Globus pallidus (tissue), 1 donor: ENCODE data around the gene CXorf65.

Experiments used
- DNase-seq: peaks from one replicate; pipeline ENCODE4 v3.0.0-alpha.2; 2015; ENCODE audit warnings: low spot score

CXorf65 gene

DNA sequence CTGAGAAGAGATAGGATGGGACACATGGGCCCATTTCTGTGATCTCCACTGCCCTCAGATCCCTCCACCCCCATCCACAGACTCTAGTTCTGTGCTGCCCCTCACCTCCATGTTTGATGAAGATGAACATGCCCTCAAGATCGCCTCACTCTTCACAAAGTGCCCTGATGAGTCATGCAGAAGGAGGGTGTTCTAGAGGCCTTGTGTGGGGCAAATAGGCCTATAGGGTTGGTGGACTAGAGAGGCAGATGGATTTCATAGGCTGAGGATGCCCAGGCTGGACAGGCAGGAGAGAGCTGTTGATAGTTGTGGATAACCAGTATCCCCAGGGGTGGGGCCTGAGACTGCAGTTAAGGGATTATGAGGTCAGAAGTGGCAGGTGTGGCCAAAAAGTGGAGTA, at the start of gene CXorf65:
Gene CXorf65, minus strand, starts transcription at position 314 of the 400 bp plus-strand sequence. Its CDS starts 184 bp downstream, at position 130.
- no peak for DNase-seq

GRCh38 chrX:71154641-71155040, 48.1 kb upstream of the CXorf65 start:
- DNase-seq = no peak

DNA sequence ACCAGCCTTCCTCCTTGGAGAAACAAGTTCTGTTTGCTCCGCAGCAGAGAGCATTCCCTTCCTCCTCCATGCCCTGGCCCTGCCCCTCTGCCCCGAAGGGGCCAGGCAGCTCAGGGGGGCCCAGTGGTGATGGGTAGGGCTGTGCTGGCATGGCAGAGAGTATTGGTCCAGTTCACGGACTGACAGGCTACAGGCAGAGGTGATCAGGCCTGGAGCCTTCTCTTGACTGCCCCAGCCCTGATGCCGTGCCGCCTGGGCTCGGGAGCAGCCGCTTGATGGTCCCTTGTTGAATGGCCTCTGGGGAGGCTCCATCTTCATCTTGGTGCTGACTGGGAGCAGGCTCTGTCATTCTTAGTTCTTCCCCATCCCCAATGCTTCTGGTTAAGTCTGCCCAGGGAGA, 47.7 kb upstream of the CXorf65 start:
- no peak for DNase-seq

DNA sequence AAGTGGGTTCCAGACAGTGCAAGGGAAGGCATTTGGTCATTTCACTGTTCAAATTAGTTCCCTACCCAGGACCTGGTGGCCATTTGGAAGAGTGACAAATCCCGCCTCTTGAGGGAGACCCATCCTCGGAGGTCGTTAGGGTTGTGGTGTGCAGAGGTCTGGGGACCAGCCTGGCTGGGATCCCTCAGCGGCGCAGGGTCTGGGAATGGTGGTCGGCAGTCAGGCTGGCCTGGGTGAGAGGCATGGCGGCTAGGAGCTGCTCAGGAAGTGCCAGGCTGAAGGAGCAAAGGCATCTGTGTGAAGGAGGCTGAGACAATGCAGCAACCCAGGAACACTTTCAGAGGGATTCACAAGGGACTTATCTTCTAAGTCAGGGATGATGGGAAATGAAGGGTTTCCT, 44.8 kb upstream of the CXorf65 start:
- DNase-seq = no peak

DNA sequence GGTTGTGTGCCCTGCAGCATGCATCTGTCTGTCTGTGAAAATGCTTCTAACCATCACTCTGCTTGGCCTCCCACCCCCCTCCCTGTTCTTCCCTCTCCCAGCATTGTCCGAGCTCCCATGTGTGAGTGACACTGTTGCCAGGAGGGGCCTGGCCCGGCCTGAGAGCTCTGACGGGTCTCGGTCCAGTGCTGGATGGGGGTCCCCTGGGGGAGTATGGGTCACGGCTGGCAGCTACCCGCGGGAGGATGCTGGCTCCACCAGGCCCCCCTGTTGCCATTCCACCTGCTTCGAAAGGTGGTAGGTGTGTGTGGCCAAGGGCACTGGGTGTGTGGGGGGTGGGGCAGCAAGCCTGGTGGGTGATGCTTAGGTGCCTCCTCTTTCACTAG, 41.7 kb upstream of the CXorf65 start:
- no peak for DNase-seq

GRCh38 chrX:71147496-71148277, 41.1 kb upstream of the CXorf65 start:
- peak; percentile 41 for DNase-seq

- peak; percentile 44 for DNase-seq
These were observed 38.1 kb upstream of the CXorf65 start, which contains the start of gene NLGN3 for GRCh38 chrX:71144651-71145050. Gene NLGN3, plus strand, starts transcription at chrX:71144841. Its CDS starts 2,909 bp downstream, at chrX:71147750.

DNA sequence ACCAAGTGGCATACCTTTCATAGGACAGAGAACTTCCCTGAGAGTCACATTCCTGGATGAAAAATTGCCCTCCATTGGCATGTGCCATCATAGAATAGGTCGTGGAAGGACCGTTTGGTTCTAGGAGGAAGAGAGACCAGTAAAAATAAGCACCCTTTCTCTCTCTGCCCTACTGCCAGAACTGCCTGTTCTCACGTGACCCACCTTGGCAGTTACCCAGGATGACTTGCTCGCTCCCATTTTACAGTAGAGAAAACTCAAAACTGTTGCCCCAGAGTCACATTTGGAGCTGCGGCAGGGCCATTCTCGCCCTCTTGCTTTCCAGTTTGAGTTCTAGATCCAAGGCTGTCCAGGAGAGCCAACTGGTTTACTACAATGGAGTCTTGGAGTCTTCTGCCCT, 37.0 kb upstream of the CXorf65 start:
- DNase-seq = peak; percentile 60

GRCh38 chrX:71140440-71140839, 33.9 kb upstream of the CXorf65 start:
- DNase-seq = no peak

GRCh38 chrX:71131510-71131909, 25.0 kb upstream of the CXorf65 start:
- DNase-seq = no peak

GRCh38 chrX:71128915-71129765, 22.6 kb upstream of the CXorf65 start:
- DNase-seq = peak; percentile 59

GRCh38 chrX:71128166-71128833, 21.8 kb upstream of the CXorf65 start:
- no peak for DNase-seq

GRCh38 chrX:71118985-71119535, 12.5 kb upstream of the CXorf65 start:
- DNase-seq = no peak

DNA sequence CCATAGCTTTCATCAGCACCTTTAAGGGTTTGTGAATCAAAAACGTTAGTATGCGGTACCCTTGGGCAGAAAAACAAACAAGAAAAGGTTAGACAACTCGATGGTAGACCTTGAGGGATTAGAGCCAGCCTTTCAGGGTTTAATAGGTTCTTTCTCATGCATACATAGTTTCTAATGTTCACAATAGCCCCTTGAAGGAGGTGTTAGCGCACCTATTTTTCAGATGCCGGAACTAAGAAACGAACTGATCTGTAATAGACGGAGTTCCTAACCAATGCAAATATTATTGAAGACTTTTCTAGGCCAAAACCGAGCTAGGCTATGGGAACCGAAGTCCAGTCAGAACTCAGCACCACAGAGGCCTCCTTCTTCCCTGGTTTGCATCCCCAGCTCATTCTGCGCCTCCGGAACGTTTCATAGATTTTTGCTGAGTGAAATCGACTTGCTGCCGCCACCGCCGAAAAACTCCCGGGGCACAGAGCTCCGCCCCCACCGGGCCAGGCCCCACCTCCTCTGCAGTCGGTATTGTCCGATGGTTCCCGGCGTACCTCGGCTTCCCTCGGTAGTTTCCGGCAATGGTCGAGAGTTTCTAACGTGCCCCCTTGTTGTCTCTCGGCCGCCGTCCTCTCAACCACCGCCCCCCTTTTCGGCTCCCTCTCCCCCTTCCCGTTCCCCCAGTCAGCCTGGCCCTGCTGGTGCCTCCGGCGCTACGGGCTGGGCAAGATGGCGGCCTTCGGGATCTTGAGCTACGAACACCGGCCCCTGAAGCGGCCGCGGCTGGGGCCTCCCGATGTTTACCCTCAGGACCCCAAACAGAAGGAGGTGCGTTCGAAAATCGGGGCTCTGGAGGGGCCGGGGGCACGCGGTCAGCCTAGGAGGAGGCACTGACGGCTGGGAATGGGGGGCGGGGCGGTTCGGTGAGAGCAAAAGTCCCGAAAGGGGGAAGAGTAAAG, 11.8 kb upstream of the CXorf65 start, which contains the start of gene MED12:
Gene MED12, plus strand, starts transcription at position 565 of the 953 bp plus-strand sequence. Its CDS starts 159 bp downstream, at position 724.
- DNase-seq = peak; percentile 80

- no peak for DNase-seq
These were observed 10.8 kb upstream of the CXorf65 start for GRCh38 chrX:71117358-71117757.

GRCh38 chrX:71111921-71112431, 5.4 kb upstream of the CXorf65 start:
- DNase-seq = no peak

DNA sequence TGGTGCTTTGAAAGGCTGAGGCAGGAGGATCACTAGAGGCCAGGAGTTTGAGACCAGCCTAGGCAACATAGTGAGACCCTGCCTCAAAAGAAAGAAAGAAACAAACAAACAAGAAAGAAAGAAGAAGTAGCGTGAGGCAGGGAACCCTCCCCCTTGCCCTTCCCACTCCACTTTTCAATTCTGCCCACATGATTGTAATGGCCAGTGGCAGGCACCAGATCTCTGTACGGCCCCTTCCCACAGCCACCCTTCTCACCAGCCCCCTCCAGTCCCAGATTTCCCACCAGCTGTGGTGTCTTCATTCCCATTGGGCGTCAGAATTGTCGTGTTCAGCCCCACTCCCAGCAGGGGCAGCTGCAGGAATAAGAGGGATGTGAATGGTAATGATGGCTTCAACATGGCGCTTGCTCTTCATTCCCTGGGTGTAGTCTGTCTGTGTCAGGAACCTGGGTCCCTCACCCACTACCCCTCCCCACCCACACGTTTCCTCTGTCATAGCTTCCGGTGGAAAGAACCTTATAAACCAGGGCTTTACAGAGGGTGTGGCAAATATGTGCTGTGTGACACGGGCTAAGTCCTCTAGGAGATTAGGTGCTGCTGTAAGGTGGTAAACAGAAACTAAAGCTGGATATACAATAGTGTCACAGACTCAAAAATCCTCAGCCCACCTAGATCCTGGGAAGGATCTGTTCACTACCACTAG, 4.8 kb upstream of the CXorf65 start, which contains the start of gene IL2RG:
Gene IL2RG, minus strand, starts transcription at position 437 of the 703 bp plus-strand sequence. Its CDS starts 38 bp downstream, at position 399.
- DNase-seq = no peak

GRCh38 chrX:71109051-71109450, 2.5 kb upstream of the CXorf65 start:
- DNase-seq = no peak

GRCh38 chrX:71107762-71108360, 1.3 kb upstream of the CXorf65 start:
- no peak for DNase-seq
